Endothelial cell of umbilical vein (primary cell): Measurements from ENCODE around the gene NLRP13. TPM values are rescaled to one million over a fixed set of nuclear protein-coding genes. Genes with fewer than 3 reads are reported as not detected.

ENCODE experiments used
- BruUV-seq: library from RNA; stranded (reverse); fragments of 400-500 nt; replicated peaks from 2 replicates; lab custom pipeline; 2021; lab: Mats Ljungman, UMichigan
- CTCF ChIA-PET: fragments of 300-600, 350-600 bp; sonication (Branson Sonifier 250); formaldehyde crosslinking; loops from one replicate; lab custom pipeline; 2021; ENCODE audit warnings: antibody characterized with exemption, inconsistent platforms; lab: Charles Lee
- POLR2A ChIA-PET: fragments of 300-600, 350-600 bp; sonication (Branson Sonifier 250); formaldehyde crosslinking; loops from one replicate; lab custom pipeline; 2021; ENCODE audit warnings: antibody characterized with exemption, inconsistent platforms; lab: Charles Lee
- DNase-seq: peaks from one replicate; pipeline ENCODE4 v3.0.0-alpha.2; 2011; ENCODE audit warnings: low read depth, low spot score
- FAIRE-seq: peaks from 2 replicates; lab custom pipeline; 2011; peaks lifted over from hg19 to GRCh38; lab: Jason Lieb, UNC
- H2AFZ ChIP-seq: 2 replicates; pipeline ENCODE4 v1.6.0; 2012; ENCODE audit warnings: low read depth, low read length, control low read depth, inconsistent platforms
- H3K27ac ChIP-seq: 2 replicates; pipeline ENCODE4 v1.5.1; 2011; ENCODE audit warnings: low read depth, mild to moderate bottlenecking, control low read depth, low read length, moderate library complexity; ENCODE audit not compliant: insufficient read depth
- H3K27me3 ChIP-seq, 2 experiments: 2 replicates each; pipeline versions ENCODE4 v1.6.0 to v1.6.1; 2011; ENCODE audit warnings: low read length in 2 of 2, mixed read lengths in 1 of 2; ENCODE audit not compliant: control insufficient read depth in 2 of 2, insufficient read depth in 2 of 2
- H3K36me3 ChIP-seq, 2 experiments: 2 replicates in 1 of 2; 3 replicates in 1 of 2; pipeline ENCODE4 v1.5.1; 2011; ENCODE audit warnings: low read length in 2 of 2, mild to moderate bottlenecking in 1 of 2, moderate library complexity in 1 of 2; ENCODE audit not compliant: control insufficient read depth in 2 of 2, insufficient read depth in 2 of 2; ENCODE audit errors: extremely low read depth in 1 of 2
- H3K4me1 ChIP-seq: 3 replicates; pipeline ENCODE4 v1.5.1; 2011; ENCODE audit warnings: mild to moderate bottlenecking, low read length; ENCODE audit not compliant: control insufficient read depth, insufficient read depth; ENCODE audit errors: extremely low read depth
- H3K4me2 ChIP-seq: 2 replicates; pipeline ENCODE4 v1.6.1; 2011; ENCODE audit warnings: low read length, control low read depth, mixed read lengths; ENCODE audit not compliant: insufficient read depth
- H3K4me3 ChIP-seq, 3 experiments: fragments of 200-600 bp in 1 of 3; sonication (generic), shearing (Covaris generic) in 1 of 3; replicated peaks in 1 of 3; 2 replicates each; pipeline ENCODE4 v1.5.1; 2011 to 2016; ENCODE audit warnings: control low read depth in 3 of 3, low read length in 3 of 3, mild to moderate bottlenecking in 2 of 3, inconsistent platforms in 1 of 3, low read depth in 1 of 3, moderate library complexity in 1 of 3; ENCODE audit not compliant: insufficient read depth in 1 of 3
- H3K79me2 ChIP-seq: 2 replicates; pipeline ENCODE4 v1.6.0; 2012; ENCODE audit warnings: low read length, inconsistent platforms; ENCODE audit not compliant: control insufficient read depth, insufficient read depth
- H3K9ac ChIP-seq: replicated peaks from 2 replicates; pipeline ENCODE3; 2011; ENCODE audit warnings: low read length, control low read depth; ENCODE audit not compliant: insufficient read depth; ENCODE audit errors: extremely low read depth
- H3K9me1 ChIP-seq: replicated peaks from 3 replicates; pipeline ENCODE4 v1.6.0; 2011; ENCODE audit warnings: mild to moderate bottlenecking, low read length; ENCODE audit not compliant: control insufficient read depth, insufficient read depth; ENCODE audit errors: extremely low read depth
- H3K9me3 ChIP-seq: replicated peaks from 2 replicates; pipeline ENCODE4 v1.5.1; 2012; ENCODE audit warnings: low read length, inconsistent platforms; ENCODE audit not compliant: control insufficient read depth, insufficient read depth
- H4K20me1 ChIP-seq: replicated peaks from 2 replicates; pipeline ENCODE3; 2011; ENCODE audit warnings: mild to moderate bottlenecking, low read length; ENCODE audit not compliant: control insufficient read depth, insufficient read depth; ENCODE audit errors: extremely low read depth
- CTCF ChIP-seq, 2 donors: IDR thresholded peaks; 1 replicate in 1 of 2; 2 replicates in 1 of 2; pipeline ENCODE4 v1.5.1; 2011; ENCODE audit warnings: low read length in 2 of 2, mild to moderate bottlenecking in 2 of 2, moderate library complexity in 2 of 2, control low read depth in 1 of 2, inconsistent platforms in 1 of 2, low read depth in 1 of 2; ENCODE audit not compliant: insufficient read depth in 1 of 2; ENCODE audit errors: extremely low read depth in 1 of 2
- EZH2 ChIP-seq: IDR thresholded peaks from 2 replicates; pipeline ENCODE4 v1.6.1; 2012; ENCODE audit warnings: borderline replicate concordance, low read depth, mild to moderate bottlenecking, moderate library complexity, low read length, inconsistent platforms; ENCODE audit not compliant: severe bottlenecking
- GATA2 ChIP-seq: IDR thresholded peaks from 2 replicates; pipeline ENCODE4 v1.7.0; 2011; ENCODE audit warnings: low read depth, mild to moderate bottlenecking, moderate library complexity, mixed read lengths, low read length; ENCODE audit not compliant: insufficient read length, insufficient read depth
- JUN ChIP-seq: IDR thresholded peaks from 2 replicates; pipeline ENCODE4 v1.6.1; 2011; ENCODE audit warnings: borderline replicate concordance, low read depth; ENCODE audit not compliant: insufficient read length, insufficient read depth
- POLR2A ChIP-seq: IDR thresholded peaks from 2 replicates; pipeline ENCODE4 v1.6.1; 2012; ENCODE audit warnings: low read depth, mild to moderate bottlenecking, control low read depth, low read length
- dilution Hi-C: fragments of 300-500 bp; cut with MboI; formaldehyde crosslinking; loops from one replicate; pipeline ENCODE4 v1.15.0; 2019; ENCODE audit warnings: low sequenced_read_pairs; ENCODE audit not compliant: extremely low pct_ligation_motif_present
- intact Hi-C: fragments of 100-400 bp; cut with micrococcal nuclease; formaldehyde crosslinking; loops from one replicate; pipeline ENCODE4 v1.10.0; 2022
- polyA plus RNA-seq, 4 experiments: library from polyadenylated mRNA; depleted of rRNA in 3 of 4; stranded (reverse) in 3 of 4; unstranded in 1 of 4; fragments of >200 nt; gene quantifications; 2 replicates each; pipeline versions ENCODE4 v1.2.1 to v1.2.3, GENCODE V29; 2011 to 2012; ENCODE audit warnings: missing spikeins in 1 of 4
- total RNA-seq: library from RNA; stranded (reverse); gene quantifications from 2 replicates; pipeline ENCODE4 v1.2.3, GENCODE V29; 2021

The NLRP13 gene
- total and polyA plus RNA-seq, 2 donors (not counting 3 experiments of a cell fraction or from before 2014, with no cell fraction given) = not detected

- FAIRE-seq = no peak
Measured at GRCh38 chr19:55940306-55940705, 8.2 kb upstream of the NLRP13 start.

More at GRCh38 chr19:55940306-55940705, 8.2 kb upstream of the NLRP13 start:
- no peak overlapping the region for H3K4me3 ChIP-seq
- no peak overlapping the region for H3K27ac ChIP-seq
- dilution Hi-C loops (no loop called here), intact Hi-C loops (no loop called here)
- H3K9me1 ChIP-seq = no peaks in the 10 kb centered on the region
- POLR2A ChIA-PET = no interaction called here
- no TSS peak for BruUV-seq
- no peak for DNase-seq
- no peak overlapping the region for H3K9ac ChIP-seq
- no peak overlapping the region for H2AFZ ChIP-seq
- H3K9me3 ChIP-seq = peaks cover 2% of the 10 kb centered on the region
- H4K20me1 ChIP-seq = no peaks in the 10 kb centered on the region
- no peaks in the 10 kb centered on the region for H3K4me1 ChIP-seq
- CTCF ChIA-PET = no interaction called here
- H3K27me3 ChIP-seq = no peaks in the 10 kb centered on the region
- TF ChIP-seq CTCF (IDR thresholded peaks at IDR 0.05; ENCODE audit: extremely low read depth in 1 of 2, insufficient read depth in 1 of 2, low read depth in 1 of 2, low read length in 2 of 2) (no peak), GATA2 (no peak), JUN (no peak), EZH2 (no peak), POLR2A (no peak)
- H3K4me2 ChIP-seq = no peak overlapping the region
- no peaks in the 10 kb centered on the region for H3K36me3 ChIP-seq
- no peaks in the 10 kb centered on the region for H3K79me2 ChIP-seq
